Measurements from ENCODE around the gene HNRNPU.
"Not testable (repeated sequence)": the region's sequence is repeated elsewhere in the genome, so short reads cannot be mapped to it uniquely, and the experiment has no call there.

The HNRNPU gene

DNA sequence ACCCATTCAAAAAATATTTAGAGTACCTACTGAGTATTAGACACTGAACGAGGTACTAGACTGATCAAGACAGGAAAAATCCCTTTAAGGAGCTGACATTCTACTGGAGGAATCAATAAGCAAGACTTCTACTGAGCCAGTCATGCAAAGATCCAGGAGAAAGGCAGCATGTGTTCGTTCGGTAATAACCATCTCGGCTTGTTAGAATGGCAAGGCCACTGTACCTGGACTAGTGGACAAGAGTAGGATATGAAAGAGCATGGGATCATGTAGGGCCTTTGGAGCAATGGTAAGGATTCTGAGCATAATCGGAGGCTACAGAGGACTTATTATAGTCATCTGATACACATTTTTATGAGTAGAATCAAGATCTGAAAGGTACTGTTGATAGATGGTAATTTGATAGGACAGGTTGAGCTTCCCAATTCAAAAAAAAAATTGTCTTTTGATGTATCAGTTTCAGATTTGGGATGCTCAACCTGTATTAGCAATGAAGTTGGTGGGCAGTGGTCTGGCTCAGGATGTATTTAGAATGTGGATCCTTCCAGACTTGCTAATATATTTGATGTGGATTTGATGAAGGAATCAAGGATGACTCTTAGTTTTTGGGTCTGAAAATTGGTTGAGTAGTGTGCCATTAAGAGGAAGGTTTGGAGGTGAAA, 26.6 kb downstream of the HNRNPU start:
- no peak for DNase-seq

DNA sequence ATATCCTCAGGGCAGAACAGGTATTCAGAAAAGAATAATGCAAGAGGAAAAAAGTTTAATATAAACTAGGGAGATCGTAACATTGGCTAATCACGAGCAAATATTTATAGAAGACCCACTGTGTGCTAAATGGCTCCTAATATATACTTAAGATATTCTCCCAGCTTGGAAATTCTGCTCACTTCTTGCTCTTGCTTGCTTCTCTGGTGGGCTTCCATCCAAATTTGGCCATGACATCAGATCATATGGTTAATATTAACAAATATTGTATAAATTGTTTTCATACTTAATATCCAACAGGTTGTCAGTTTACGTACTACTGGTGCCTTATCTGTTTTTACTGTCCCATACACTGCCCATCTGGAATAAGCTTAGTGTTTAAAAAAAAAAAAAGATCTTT, 27.8 kb downstream of the HNRNPU start:
- no peak for DNase-seq

DNA sequence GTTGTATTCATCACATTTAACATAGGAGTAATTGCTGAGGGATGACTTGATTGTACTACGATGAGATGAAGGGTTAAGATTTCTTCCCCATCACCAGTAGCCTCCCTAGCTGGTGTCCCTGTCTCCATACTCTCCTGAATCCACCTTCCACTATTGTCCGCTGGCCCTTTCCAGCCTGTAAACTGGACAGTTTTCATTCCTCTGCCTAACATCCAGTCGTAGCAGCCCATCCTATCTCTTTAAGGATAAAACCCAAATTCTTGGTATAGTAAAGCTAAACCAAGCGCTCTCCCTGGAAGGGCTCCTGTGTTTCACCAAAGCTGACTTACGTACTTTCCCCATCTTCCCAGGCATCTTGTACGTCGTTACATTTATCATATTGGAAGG, 28.2 kb downstream of the HNRNPU start:
- DNase-seq, result no peak

DNA sequence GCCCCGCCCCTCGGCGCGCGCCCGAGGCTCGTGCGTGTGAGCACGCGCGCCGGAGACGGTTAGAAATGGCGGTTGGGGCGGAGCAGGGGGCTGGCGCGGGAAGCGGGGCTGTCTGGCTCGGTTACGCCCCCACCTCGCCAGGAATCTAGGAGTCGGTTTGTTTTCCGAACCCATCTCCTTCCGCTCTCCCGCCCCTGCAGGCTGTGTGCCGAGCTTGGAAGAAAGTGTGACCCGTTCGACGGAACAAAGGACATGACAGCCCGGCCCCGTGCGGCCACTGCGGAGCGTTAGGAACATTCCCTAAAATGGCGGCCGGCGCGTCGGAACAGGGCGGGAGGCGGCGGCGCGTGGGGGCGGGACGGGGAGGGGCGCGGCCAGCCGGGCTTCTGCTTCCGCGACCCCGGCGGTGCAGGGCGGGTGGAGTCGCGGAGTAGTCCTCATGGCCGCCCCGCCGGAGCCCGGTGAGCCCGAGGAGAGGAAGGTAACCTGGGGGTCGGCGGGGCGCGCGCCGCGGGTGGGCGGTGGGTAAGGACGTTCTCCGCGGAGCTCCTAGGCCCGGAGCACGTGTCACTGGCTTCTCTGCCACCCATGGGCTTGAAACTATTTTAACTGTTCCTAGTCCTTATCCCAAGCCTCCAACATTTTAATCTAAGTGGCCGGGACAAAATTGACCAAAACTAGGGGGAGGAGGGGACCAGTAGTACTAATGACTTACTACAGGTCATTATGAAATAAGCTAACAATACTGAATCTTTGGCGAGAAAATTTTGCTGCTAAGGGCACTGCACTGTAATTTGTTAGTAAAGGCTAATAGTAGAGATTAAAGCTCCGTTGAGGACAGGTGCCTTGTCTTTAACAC, 28.8 kb downstream of the HNRNPU start, which contains the start of gene COX20:
Gene COX20, plus strand, starts transcription at position 383 of the 859 bp plus-strand sequence. Its CDS starts 57 bp downstream, at position 440.
- DNase-seq, result peak; percentile 92

DNA sequence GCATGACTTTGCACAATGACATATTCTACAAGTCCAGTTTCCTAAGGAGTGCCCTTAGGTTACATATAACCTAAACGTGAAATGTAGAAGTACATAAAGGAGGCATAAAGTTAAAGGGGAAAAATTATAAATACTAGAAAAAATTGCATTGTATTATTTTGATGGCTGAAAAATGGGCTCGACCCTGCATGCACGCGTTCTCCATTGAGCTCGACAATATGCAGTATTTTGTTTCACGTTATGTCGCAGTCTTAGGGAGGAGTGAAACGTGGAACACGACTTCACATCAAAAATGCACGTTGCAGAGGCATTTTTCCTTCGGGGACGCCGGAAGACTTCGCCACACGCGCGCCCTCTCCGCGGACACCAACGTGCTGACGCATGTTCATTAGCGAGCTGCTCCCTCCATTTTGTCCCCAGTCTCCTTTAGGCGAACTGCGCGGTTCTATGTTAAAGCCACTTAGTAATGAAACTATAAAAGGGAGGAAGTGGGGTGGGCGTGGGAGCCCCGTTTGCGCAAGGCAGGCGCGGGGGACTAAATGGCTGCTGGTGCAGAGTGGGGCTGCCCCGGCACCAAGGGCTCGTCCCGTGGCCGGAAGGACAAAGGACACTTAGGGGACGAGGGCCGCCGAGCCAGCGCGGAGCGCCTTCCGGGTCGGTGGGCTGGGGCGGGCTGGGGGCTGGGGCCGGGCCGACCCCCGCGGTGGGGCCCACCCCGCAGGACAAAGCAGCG, 29.6 kb downstream of the HNRNPU start:
- DNase-seq, result peak; percentile 92

DNA sequence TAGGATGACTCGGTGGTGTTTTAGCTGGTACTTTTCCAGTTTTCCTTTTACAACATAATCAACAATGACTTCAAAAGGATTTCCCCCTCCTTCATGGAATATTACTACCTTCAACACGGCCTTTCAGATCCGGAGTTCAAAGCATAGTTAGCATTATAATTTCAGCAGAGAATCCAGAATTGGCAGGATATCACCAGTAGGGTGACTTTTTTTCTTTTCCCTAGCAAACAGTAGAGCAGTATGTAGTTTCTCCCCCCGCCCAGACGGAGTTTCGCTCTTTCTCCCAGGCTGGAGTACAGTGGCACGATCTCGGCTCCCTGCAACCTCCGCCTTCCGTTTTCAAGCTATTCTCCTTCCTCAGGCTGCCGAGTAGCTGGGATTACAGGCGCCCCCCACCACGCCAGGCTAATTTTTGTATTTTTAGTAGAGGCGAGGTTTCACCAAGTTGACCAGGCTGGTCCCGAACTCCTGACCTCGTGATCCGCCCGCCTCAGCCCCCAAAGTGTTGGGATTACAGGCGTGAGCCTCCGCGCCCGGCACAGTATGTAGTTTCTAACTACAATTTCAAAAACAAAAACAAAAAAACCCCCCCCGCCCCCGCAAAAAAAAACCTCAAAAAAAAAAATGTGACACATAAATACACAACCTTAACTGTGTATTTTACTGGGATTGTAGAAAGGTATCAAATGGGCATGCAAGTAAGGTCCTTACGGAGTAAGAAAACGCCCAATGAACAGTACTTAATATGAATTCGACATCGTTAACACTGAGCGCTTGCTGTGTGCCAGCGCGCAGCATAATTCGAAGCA, 30.4 kb downstream of the HNRNPU start:
- DNase-seq, result peak; percentile 62

DNA sequence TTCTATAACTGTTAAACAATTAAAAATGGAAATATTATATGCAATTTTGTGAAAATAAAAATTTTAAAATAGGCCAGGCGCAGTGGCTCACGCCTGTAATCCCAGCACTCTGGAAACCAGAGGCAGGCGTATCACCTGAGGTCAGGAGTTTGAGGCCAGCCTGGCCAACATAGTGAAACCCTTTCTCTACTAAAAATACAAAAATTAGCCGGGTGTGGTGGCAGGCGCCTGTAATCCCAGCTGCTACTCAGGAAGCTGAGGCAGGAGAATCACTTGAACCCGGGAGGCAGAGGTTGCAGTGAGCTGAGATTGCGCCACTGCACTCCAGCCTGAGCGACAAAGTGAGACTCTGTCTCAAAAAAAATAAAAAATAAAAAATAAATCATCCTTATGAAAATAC, 31.1 kb downstream of the HNRNPU start:
- not testable (repeated sequence) for DNase-seq

DNA sequence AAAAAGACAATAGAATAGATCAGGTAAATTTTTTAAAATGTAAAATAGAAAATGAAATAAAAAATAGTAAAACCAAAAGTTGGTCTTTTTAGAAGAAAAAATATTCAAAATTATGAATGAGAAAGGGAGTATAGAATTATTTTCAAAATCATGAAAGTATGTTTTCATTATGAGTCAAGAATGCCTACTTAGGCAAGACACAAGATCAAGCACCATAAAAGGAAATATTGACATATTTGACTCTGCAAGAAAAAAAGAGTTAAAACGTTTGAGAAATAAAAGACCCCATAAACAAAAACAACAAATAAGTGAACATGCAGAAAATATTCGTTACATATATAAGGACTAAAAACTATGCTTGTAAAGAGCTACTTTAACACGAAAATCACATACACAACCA, 33.7 kb downstream of the HNRNPU start:
- no peak for DNase-seq

DNA sequence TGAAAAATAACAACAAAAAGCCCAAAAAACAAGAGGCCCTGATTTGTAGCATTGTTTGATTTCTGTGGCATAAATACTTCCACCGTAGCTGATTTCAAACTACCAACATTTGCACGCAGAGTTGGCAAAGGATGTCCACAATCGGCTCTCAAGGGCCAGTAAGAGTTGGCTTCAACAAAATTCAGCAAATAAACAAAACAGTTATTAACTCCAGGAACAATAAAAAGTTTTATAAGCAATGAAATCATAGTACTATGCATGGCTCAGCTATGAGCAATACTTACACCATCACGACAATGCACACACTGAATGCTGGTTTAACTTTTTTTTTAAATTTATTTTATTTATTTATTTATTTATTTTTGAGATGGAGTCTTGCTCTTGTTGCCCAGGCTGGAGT, 37.6 kb downstream of the HNRNPU start:
- DNase-seq, result no peak

DNA sequence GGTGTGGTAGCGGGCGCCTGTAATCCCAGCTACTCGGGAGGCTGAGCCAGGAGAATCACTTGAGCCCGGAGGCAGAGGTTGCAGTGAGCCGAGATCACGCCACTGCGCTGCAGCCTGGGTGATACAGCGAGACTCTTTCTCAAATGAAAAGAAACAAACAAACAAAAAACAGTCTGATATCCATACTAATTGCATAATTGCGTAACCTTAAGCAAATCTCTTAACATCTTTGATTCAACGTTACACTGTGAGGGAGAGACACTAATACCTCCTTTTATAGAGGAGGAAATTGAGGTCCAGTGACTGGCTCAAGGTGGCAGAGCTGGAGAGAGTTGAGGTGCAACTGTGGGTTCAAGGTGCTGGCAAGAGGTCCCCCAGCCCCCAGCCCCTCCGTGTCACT, 41.5 kb downstream of the HNRNPU start:
- no peak for DNase-seq

DNA sequence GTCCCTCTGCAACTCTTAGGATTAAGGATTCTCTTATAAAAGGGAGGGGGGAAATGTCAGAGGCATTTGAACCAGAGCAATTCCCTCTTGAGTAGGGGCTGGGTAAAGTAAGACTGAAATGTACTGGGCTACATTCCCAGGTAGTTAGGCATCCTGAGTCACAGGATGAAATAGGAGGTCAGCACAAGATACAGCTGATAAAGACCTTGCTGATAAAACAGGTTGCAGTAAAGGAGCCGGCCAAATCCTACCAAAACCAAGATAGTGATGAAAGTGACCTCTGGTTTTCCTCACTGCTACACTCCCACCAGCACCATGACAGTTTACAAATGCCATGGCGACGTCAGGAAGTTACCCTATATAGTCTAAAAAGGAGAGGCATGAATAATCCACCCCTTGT, 43.2 kb downstream of the HNRNPU start:
- no peak for DNase-seq

DNA sequence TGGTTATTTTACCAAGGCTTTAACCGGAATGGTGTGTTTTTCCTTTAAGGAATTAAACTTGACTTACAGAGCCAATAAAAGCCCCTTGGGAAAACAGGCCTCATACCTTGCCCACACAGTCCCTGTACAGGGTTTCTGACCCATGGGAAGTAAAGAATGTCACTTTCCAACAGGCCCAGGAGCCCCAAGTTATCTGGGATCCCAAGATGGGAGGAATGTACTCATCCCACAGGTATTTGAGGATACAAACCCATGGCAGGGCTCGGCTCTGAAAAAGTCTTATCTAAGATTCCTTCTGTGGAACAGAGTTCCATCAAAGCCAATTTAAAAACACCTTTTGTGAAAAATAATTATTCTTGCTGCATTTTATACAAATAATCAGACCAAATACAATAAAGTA, 44.2 kb downstream of the HNRNPU start:
- DNase-seq, result no peak

DNA sequence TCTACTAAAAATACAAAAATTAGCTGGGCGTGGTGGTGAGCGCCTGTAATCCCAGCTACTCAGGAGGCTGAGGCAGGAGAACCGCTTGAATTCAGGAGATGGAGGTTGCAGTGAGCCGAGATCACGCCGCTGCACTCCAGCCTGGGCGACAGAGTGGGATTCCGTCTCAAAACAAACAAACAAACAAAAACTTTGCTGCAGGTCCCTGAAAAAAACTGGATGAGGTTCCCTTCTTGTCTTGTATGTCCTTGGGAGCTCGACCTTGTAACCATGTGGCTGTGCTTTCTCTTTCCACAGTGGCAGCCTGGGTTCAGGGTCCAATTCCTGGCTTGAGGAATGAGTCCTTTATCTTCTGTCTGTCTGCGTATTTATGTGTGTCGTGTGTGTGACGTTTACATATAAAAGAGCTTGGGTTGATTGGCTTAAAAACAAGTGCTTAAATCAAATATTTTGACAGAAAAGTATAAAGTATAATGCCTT, 46.9 kb downstream of the HNRNPU start:
- DNase-seq, result no peak

DNA sequence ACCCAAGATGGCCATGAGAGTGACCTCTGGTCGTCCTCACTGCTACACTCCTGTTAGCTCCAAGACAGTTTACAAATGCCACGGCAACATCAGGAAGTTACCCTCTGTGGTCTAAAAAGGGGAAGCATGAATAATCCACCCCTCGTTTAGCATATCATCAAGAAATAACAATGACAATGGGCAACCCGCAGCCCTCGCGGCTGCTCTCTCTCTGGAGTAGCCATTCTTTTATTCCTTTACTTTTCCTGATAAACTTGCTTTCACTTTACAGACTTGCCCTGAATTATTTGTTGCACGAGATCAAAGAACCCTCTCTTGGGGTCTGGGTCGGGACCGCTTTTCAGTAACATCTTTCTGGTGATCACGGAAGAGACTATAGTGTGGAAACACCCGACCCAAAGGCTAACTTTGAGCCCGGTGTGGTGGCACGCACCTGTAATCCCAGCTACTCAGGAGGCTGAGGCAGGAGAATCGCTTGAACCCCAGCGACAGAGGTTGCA, 48.7 kb downstream of the HNRNPU start:
- no peak for DNase-seq

DNA sequence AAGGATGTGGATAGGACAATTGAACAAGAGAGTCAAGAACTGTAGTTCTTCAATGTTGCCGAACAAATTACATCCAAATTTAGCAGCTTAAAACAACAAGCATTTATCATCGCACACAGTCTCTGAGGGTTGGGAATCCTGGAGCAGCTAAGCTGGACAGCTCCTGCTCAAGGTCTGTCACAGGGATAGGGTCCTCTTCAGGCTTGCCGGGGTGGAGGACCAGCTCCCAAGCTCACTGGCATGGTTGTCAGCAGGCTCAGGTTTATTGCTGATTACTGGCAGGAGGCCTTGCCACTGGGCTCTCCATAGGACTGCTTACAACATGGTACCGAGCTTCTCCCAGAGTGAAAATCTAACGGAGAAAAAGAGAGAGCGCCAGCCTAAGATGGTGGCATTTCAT, 51.0 kb downstream of the HNRNPU start:
- no peak for DNase-seq

DNA sequence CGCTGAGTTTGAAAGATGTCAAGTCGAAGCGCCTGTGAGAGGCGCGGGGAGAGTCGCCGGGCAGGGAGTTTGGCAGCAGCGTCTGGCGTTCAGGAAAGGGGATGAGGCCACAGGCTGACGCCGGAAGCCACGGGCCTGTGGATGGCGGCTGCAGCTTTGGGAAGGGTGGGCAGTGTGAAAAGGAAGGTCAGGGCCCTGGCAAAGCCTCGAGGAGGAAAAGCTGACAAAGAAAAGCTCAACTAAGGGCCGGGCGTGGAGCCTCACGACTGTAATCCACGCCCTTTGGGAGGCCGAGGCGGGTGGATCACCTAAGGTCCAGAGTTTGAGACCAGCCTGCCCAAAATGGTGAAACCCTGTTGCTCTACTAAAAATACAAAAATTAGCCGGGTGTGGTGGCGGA, 54.1 kb downstream of the HNRNPU start:
- DNase-seq, result no peak

DNA sequence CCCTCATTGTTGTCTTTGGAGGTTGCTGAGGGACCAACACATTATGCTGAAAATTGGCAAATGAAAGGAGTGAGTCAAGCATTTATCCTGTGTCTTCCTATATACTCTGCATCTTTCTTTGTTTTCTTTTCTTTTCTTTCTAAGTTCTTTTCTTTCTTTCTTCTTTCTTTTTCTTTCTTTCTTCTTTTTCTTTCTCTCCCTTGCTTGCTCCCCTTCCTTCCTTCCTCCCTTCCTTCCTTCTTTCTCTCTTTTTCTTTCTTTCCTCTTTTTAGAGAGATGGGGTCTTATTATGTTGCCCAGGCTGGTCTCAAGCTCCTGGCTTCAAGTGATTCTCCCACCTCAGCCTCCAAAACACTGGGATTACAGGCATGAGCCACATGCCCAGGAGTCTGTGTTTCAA, 57.2 kb downstream of the HNRNPU start:
- DNase-seq, result no peak

DNA sequence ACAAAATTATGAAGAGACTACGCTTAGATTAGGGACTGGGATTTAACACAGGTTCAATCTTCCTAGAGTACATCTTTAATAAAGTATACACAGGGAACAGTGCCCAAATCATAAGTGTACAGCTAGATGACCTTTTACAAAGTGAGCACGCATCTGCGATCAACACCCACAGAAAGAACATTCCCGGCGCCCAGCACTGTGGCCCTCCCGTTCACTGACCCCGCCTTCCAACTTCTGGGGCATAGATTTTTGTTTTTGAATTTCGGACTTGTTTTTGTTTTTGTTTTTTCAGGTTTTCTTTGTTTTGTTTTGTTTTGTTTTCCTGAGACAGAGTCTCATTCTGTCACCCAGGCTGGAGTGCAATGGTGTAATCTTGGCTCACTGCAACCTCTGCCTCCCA, 59.5 kb downstream of the HNRNPU start:
- no peak for DNase-seq

DNA sequence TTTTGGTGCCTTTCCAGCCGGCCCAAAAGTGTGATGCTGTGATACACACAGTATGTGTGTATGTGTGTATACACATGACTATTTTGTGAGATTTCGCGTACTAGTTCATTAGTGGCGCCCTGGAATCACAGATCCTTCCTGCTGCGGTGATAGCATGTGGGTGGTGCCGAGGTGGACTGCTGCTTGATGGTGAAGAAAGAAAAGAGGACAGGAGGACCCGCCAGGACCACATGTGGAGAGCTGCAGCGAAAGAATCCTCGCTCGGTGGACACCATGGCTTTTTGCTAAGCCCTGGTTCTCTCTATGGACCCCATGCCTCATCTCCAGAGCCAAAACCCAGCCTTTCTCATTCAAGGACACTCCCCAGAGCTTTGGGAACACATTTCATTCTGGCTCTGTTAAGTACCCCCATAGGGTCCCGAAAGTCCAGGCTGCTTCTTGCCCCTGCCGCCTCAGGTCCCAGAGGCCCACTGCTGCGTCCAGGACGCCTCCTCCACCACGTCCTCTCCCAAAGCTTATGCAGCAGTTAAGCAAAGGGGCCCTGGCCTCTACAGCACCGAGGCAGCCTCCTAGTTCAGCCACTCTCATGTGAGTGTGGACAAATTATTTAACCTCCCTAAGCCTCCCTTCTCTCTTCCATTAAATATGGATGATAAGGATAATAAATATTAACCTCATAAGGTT, 61.6 kb downstream of the HNRNPU start:
- DNase-seq, result no peak

DNA sequence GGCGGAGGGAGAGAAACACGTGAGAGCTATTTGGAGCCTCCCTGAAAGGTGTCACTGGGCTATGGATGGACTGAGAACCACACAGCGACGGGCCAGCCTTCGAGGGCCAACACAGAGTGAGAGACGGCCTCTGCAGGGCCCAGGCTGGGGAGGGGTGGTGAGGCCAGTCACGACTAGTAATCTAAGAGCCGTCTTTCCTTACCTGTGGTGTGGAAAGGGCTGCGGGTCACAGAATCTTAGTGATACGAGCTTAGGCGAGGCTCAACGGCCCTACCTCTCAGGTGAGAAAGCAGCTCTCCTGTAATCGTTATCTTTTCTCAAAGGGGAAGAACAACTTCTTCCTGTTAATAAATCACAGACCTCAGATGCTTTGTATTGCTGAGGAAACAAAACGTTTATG, 62.3 kb downstream of the HNRNPU start:
- DNase-seq, result no peak

DNA sequence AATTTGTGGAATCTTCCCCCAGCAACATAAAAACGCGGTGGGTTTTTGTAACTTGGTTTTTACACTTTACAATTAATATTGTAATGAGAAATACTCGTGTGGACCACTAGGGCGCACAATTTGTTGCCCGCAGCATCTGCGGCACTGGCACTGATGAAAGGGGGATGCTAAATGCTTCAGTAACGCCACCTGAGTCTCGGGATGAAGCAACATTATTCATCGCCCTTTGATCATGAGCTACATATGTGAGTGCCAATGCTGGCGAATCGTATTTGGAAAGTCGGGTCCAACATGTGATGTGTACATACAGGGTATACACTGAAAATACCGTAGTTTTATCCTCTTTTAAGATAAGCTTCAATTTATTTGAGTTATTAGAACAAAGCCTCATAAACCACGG, 63.1 kb downstream of the HNRNPU start:
- peak; percentile 63 for DNase-seq

DNA sequence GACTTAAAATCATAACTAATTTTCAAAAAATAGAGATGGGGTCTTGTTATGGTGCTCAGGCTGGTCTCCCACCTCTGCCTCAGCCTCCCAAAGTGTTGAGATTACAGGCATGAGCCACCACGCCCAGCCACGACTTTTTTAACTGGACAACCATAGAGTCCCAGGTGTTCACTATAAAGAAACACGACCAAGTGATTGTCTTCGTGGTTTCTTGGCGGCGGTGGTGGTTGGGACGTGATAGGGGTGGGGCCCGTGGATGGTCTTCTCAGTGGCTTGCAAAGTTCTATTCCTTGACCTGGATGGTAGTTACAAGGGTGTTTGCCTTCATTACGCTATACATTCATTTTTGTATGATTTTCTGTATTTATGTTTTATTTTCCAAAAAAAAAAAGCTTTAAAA, 63.5 kb downstream of the HNRNPU start:
- DNase-seq, result no peak

Measured in CD4-positive, alpha-beta T cell treated with Interleukin-12 subunit alpha and Interleukin-12 subunit beta, for 1 hour (primary cell).